Calu3 (cell line): ENCODE measurements around the gene TRIM9. TPM values are rescaled to one million over a fixed set of nuclear protein-coding genes. Genes with fewer than 3 reads are reported as not detected.

ENCODE experiments used
- BruUV-seq: library from RNA; stranded (reverse); fragments of 400-500 nt; replicated peaks from 2 replicates; lab custom pipeline; 2021; lab: Mats Ljungman, UMichigan
- CTCF ChIA-PET: fragments of 300-600 bp; sonication (Branson Sonifier 250); formaldehyde crosslinking; loops from one replicate; lab custom pipeline; 2022; ENCODE audit warnings: antibody characterized with exemption; lab: Charles Lee
- DNase-seq: peaks from one replicate; pipeline ENCODE4 v3.0.0; 2022
- H3K27ac Mint-ChIP-seq: one replicate; pipeline ENCODE4 v1.8.0; 2022; ENCODE audit warnings: mixed read lengths; ENCODE audit not compliant: unreplicated experiment
- H3K27me3 Mint-ChIP-seq: one replicate; pipeline ENCODE4 v1.8.0; 2022; ENCODE audit warnings: mixed read lengths; ENCODE audit not compliant: unreplicated experiment
- H3K36me3 Mint-ChIP-seq: one replicate; pipeline ENCODE4 v1.8.0; 2022; ENCODE audit warnings: mild to moderate bottlenecking, moderate library complexity, mixed read lengths; ENCODE audit not compliant: insufficient read depth, unreplicated experiment
- H3K4me1 Mint-ChIP-seq: one replicate; pipeline ENCODE4 v1.8.0; 2022; ENCODE audit warnings: mild to moderate bottlenecking, low read depth, mixed read lengths; ENCODE audit not compliant: unreplicated experiment
- H3K4me3 Mint-ChIP-seq: one replicate; pipeline ENCODE4 v1.8.0; 2022; ENCODE audit warnings: mild to moderate bottlenecking, low read depth, moderate library complexity, mixed read lengths; ENCODE audit not compliant: unreplicated experiment
- H3K9me3 Mint-ChIP-seq: one replicate; pipeline ENCODE4 v1.8.0; 2022; ENCODE audit warnings: low read depth, mixed read lengths; ENCODE audit not compliant: unreplicated experiment
- intact Hi-C: fragments of 100-400 bp; cut with micrococcal nuclease; formaldehyde crosslinking; loops from one replicate; pipeline ENCODE4 v1.10.0; 2022; ENCODE audit not compliant: unreplicated experiment
- total RNA-seq: library from RNA; stranded (reverse); gene quantifications from 2 replicates; pipeline ENCODE4 v1.2.3, GENCODE V29; 2022
- TF ChIP-seq, protein P1 (sequence below): fragments of 200-600 bp; IDR thresholded peaks from one replicate; pipeline ENCODE4 v1.8.0; 2022; ENCODE audit warnings: antibody characterized with exemption; ENCODE audit not compliant: unreplicated experiment

Gene TRIM9
- total RNA-seq, 1 experiment from 2014 or later: 1.6 TPM

DNA sequence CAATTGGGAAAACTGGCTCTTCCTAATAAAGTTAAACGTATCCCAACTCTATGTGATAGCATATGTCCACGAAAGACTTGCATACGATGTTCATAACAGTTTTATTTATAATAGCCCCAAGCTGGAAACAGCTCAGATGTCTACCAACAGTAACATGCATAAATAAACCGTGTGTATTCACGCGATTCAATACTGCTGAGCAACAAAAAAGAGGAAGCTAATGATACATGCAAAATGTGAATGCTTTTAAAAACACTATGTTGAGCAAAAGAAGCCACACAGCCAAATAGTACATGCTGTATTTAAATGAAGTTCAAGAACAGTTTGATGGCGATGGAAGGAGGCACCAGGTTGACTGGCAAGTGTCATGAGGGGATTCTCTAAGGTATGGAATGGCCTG is 55.7 kb downstream of the TRIM9 start:
- CTCF ChIA-PET: no interaction called here
- no peak for DNase-seq
- intact Hi-C loops: no loop called here
- H3K9me3 Mint-ChIP-seq: no peaks in the 10 kb centered on the region
- TF ChIP-seq, protein P1, sequence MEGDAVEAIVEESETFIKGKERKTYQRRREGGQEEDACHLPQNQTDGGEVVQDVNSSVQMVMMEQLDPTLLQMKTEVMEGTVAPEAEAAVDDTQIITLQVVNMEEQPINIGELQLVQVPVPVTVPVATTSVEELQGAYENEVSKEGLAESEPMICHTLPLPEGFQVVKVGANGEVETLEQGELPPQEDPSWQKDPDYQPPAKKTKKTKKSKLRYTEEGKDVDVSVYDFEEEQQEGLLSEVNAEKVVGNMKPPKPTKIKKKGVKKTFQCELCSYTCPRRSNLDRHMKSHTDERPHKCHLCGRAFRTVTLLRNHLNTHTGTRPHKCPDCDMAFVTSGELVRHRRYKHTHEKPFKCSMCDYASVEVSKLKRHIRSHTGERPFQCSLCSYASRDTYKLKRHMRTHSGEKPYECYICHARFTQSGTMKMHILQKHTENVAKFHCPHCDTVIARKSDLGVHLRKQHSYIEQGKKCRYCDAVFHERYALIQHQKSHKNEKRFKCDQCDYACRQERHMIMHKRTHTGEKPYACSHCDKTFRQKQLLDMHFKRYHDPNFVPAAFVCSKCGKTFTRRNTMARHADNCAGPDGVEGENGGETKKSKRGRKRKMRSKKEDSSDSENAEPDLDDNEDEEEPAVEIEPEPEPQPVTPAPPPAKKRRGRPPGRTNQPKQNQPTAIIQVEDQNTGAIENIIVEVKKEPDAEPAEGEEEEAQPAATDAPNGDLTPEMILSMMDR: no peak
- H3K27ac Mint-ChIP-seq: no peak overlapping the region
- no peaks in the 10 kb centered on the region for H3K36me3 Mint-ChIP-seq
- no peaks in the 10 kb centered on the region for H3K27me3 Mint-ChIP-seq
- no peak overlapping the region for H3K4me3 Mint-ChIP-seq
- no TSS peak for BruUV-seq
- no peaks in the 10 kb centered on the region for H3K4me1 Mint-ChIP-seq

DNA sequence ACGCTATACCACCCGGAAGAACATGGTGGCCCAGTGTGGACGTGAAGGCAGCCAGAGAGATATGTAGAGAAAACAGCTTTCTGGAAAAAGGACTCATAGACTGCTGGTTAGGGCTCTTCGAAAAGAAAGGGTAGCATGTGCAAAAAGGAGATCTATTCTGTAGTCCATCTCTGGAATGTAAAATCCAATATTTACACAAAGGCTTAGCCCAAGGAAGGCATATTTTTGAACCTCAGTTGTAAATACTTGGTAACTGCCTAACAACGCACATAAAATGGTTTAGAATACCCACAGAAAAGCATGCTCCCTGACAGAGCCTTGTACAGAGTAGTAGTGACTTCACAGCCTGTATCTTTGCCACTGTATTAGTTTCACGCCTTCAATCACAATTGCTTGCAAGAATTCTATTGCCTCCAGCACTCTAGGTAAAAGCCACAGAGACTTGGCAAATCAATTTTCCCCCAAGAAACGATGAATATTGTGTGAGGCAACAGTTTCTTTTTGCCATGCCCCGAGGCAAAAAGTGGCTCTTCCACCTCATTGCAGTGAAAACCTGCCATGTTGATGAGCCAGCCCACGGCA is 59.2 kb downstream of the TRIM9 start:
- Mint-ChIP-seq H3K36me3 (no peaks in the 10 kb centered on the region), H3K27me3 (no peaks in the 10 kb centered on the region), H3K4me3 (no peak overlapping the region), H3K9me3 (no peaks in the 10 kb centered on the region), H3K4me1 (no peaks in the 10 kb centered on the region), H3K27ac (no peak overlapping the region)
- CTCF ChIA-PET: no interaction called here
- intact Hi-C loops: no loop called here
- TF ChIP-seq, protein P1: no peak
- DNase-seq: no peak
- BruUV-seq: no TSS peak

DNA sequence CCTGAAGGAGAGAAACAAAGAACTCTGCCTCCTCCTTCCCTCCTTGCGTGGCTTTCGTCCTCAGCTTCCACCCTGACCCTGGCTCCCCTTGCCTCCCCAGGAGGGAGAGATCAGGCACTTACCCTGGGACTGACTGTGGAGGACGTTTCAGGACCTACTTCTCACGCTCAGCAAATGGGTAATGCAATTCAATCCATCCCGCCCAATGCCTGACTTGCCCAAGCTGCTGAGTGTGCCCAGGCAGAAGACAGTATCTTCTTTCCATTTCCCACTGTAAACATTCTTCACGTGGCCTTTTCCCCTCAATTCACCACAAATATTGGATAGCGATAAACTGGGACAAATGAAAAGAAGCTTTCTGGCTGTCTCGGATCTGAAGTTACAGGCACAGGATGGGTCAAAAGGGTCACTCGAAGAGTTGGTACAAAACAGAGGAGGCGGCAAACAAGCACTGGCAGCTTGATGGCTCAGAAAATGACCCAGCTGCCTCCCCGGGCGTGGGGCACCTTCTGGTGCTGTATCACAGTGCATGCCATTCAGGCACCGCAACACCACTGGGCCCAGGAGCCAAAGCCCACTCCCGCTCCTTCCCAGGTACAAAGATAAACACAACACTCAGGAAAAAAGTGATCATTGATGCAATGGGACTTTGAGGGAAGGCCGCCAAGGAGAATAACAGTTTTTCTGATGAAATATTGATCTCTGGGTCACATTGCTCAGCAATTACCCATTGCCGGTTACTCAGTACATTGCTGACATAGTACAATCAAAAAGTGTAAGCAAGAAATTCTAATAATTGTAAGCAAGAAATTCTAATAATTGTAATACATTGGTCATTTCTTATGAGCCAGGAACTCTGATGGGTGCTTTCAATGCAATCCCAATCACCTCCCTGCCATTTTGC is 65.8 kb downstream of the TRIM9 start:
- no peak for DNase-seq
- Mint-ChIP-seq H3K4me3 (no peak overlapping the region), H3K36me3 (peaks cover 5% of the 10 kb centered on the region), H3K4me1 (peaks cover 8% of the 10 kb centered on the region), H3K9me3 (no peaks in the 10 kb centered on the region), H3K27ac (no peak overlapping the region), H3K27me3 (no peaks in the 10 kb centered on the region)
- CTCF ChIA-PET: interaction anchor here (0.6 kb wide), 1 partner anchor 178 kb away, joined by 3 read pairs; no protein-coding TSS in a partner anchor
- TF ChIP-seq, protein P1: no peak
- intact Hi-C loops: no loop called here
- no TSS peak for BruUV-seq

DNA sequence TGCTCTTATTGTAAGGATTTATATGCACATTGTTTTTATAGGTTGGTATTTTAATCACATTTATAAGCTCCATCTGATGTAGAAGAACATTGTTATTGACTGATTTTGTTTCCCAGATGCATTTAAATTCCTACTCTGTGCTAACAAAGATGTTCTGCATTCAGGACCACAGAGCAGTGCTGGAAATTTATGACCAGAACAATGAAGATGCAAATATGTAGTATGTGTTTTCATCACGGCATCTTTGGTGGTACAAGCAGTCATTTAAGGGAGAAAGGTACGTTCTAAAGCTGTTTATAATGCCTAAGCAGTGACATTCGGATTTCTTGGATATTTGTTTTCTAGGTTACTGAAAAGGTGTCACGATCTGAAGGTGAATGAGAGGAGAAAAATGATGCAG is 66.5 kb downstream of the TRIM9 start:
- no peak overlapping the region for H3K4me3 Mint-ChIP-seq
- DNase-seq: no peak
- peaks cover 5% of the 10 kb centered on the region for H3K36me3 Mint-ChIP-seq
- H3K27ac Mint-ChIP-seq: no peak overlapping the region
- H3K9me3 Mint-ChIP-seq: no peaks in the 10 kb centered on the region
- H3K27me3 Mint-ChIP-seq: no peaks in the 10 kb centered on the region
- BruUV-seq: no TSS peak
- CTCF ChIA-PET: no interaction called here
- intact Hi-C loops: no loop called here
- peaks cover 8% of the 10 kb centered on the region for H3K4me1 Mint-ChIP-seq
- TF ChIP-seq, protein P1: no peak
